ENCODE results near the gene VASH2. TPM values are rescaled to one million over a fixed set of nuclear protein-coding genes. Genes with fewer than 3 reads are reported as not detected.
"Not testable (repeated sequence)": the region's sequence is repeated elsewhere in the genome, so short reads cannot be mapped to it uniquely, and the experiment has no call there.

The VASH2 gene
- 1 to 10 TPM; 2.3 to 4.0 (median 2.9) TPM for total RNA-seq

- H3K27ac ChIP-seq, result peak within 1 kb of the TSS in 1 of 2 donors; percentile 48
- H3K27me3 ChIP-seq, result no peaks in the 10 kb centered on the region
- no peaks in the 10 kb centered on the region for H3K9me3 ChIP-seq
- H3K36me3 ChIP-seq, result no peaks in the 10 kb centered on the region
- DNase-seq (ENCODE audit: low spot score in 2 of 2), result peak; percentile 76 to 80
- intact Hi-C loops (cut with DNase I; ENCODE audit: low total_unique reads), result no loop called here
- no peaks in the 10 kb centered on the region for H3K4me1 ChIP-seq
- peak within 1 kb of the TSS; percentile 57 to 87 (median 65) for H3K4me3 ChIP-seq
- TF ChIP-seq POLR2AphosphoS5 (IDR thresholded peaks at IDR 0.05) (no peak), POLR2A (IDR thresholded peaks at IDR 0.05) (no peak)
- TF ChIP-seq, protein P1, sequence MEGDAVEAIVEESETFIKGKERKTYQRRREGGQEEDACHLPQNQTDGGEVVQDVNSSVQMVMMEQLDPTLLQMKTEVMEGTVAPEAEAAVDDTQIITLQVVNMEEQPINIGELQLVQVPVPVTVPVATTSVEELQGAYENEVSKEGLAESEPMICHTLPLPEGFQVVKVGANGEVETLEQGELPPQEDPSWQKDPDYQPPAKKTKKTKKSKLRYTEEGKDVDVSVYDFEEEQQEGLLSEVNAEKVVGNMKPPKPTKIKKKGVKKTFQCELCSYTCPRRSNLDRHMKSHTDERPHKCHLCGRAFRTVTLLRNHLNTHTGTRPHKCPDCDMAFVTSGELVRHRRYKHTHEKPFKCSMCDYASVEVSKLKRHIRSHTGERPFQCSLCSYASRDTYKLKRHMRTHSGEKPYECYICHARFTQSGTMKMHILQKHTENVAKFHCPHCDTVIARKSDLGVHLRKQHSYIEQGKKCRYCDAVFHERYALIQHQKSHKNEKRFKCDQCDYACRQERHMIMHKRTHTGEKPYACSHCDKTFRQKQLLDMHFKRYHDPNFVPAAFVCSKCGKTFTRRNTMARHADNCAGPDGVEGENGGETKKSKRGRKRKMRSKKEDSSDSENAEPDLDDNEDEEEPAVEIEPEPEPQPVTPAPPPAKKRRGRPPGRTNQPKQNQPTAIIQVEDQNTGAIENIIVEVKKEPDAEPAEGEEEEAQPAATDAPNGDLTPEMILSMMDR (IDR thresholded peaks at IDR 0.05), result no peak
These were observed at the start of gene VASH2 for GRCh38 chr1:212950243-212951125. Gene VASH2, plus strand, starts transcription at chr1:212950541. Its CDS starts 1,002 bp downstream, at chr1:212951543.

DNA sequence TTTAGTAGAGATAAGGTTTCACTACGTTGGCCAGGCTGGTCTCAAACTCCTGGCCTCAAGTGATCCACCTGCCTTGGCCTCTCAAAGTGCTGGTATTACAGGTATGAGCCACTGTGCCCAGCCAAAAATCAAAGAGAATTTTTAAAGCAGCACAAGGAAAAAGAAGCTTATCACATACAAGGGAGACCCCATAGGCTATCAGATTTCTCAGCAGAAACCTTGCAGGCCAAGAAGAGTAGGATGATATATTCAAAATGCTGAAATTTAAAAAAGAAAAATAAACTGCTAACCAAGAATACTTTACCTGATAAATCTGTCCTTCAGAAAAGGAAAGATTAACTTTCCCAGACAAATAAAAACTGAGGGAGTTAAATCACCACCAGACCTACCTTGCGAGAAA, 49.1 kb upstream of the VASH2 start:
- no peaks in the 10 kb centered on the region for H3K36me3 ChIP-seq
- intact Hi-C loops (cut with DNase I; ENCODE audit: low total_unique reads), result no loop called here
- TF ChIP-seq, protein P1 (IDR thresholded peaks at IDR 0.05), result no peak
- TF ChIP-seq POLR2A (IDR thresholded peaks at IDR 0.05) (no peak), POLR2AphosphoS5 (IDR thresholded peaks at IDR 0.05) (no peak)

DNA sequence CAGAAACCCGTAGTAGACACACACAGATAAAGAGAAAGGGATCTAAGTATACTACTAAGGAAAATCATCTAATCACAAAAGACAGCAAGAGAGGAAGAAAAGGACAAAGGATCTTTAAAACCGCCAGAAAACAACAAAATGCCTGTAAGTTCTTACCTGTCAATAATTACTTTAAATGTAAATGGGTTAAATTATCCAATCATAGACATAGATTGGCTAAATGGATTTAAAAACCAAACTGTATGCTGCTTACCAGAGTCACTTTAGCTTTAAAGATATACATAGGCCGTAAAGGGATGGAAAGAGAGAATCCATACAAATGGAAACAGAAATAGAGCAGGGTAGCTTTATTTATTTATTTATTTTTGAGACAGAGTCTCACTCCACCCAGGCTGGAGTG, 48.3 kb upstream of the VASH2 start:
- Histone ChIP-seq H3K4me3 (no peak overlapping the region), H3K4me1 (no peaks in the 10 kb centered on the region), H3K36me3 (no peaks in the 10 kb centered on the region), H3K9me3 (peaks cover 25 to 35% of the 10 kb centered on the region in 2 donors), H3K27me3 (no peaks in the 10 kb centered on the region), H3K27ac (no peak overlapping the region)
- no peak for TF ChIP-seq POLR2A (IDR thresholded peaks at IDR 0.05)
- TF ChIP-seq, protein P1 (IDR thresholded peaks at IDR 0.05), result no peak
- TF ChIP-seq POLR2AphosphoS5 (IDR thresholded peaks at IDR 0.05), result no peak
- intact Hi-C loops (cut with DNase I; ENCODE audit: low total_unique reads), result no loop called here
- DNase-seq (ENCODE audit: low spot score in 2 of 2), result no peak

More for the DNA sequence above, 49.1 kb upstream of the VASH2 start:
- peaks cover 25 to 35% of the 10 kb centered on the region in 2 donors for H3K9me3 ChIP-seq
- no peak overlapping the region for H3K27ac ChIP-seq
- no peaks in the 10 kb centered on the region for H3K27me3 ChIP-seq
- H3K4me1 ChIP-seq, result no peaks in the 10 kb centered on the region
- no peak for DNase-seq (ENCODE audit: low spot score in 2 of 2)
- no peak overlapping the region for H3K4me3 ChIP-seq

DNA sequence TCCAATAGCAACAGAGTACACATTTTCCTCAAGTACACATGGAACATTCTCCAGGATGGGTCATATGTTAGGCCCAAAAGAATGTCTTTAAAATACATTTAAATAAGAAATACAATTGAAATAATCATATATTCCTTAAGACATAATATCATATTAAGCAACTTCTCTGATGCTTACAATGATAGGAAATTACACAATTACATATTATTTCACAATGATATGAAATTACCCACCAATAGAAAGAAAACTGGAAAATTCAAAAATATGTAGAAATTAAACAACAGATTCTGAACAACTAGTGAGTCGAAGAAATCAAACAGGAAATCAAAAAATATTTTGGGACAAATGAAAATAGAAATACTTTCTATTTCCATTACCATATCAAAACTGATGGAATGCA, 46.7 kb upstream of the VASH2 start:
- H3K9me3 ChIP-seq, result peaks cover 25 to 35% of the 10 kb centered on the region in 2 donors
- no peaks in the 10 kb centered on the region for H3K36me3 ChIP-seq
- H3K4me3 ChIP-seq, result no peak overlapping the region
- no peaks in the 10 kb centered on the region for H3K27me3 ChIP-seq
- TF ChIP-seq, protein P1 (IDR thresholded peaks at IDR 0.05), result no peak
- TF ChIP-seq POLR2A (IDR thresholded peaks at IDR 0.05) (no peak), POLR2AphosphoS5 (IDR thresholded peaks at IDR 0.05) (no peak)
- intact Hi-C loops (cut with DNase I; ENCODE audit: low total_unique reads), result no loop called here
- H3K27ac ChIP-seq, result no peak overlapping the region
- H3K4me1 ChIP-seq, result no peaks in the 10 kb centered on the region
- no peak for DNase-seq (ENCODE audit: low spot score in 2 of 2)

GRCh38 chr1:212908071-212908470, 42.3 kb upstream of the VASH2 start:
- H3K4me3 ChIP-seq; DNase-seq (ENCODE audit: low spot score in 2 of 2); H3K9me3 ChIP-seq; H3K4me1 ChIP-seq; intact Hi-C loops (cut with DNase I; ENCODE audit: low total_unique reads); H3K27ac ChIP-seq; H3K36me3 ChIP-seq; H3K27me3 ChIP-seq: not testable (repeated sequence)

Data from breast epithelium (tissue), 4 donors.